OCI-LY1 (cell line): ENCODE data around the gene CD69.

Experiments used
- H2AFZ ChIP-seq: fragments of 200-600 bp; sonication (generic), shearing (Covaris generic); 2 replicates; pipeline ENCODE4 v1.6.0; 2014; ENCODE audit warnings: antibody characterized with exemption, mild to moderate bottlenecking, low read length
- H3F3A ChIP-seq: fragments of 200-600 bp; sonication (generic), shearing (Covaris generic); 2 replicates; pipeline ENCODE4 v1.6.0; 2014; ENCODE audit warnings: mild to moderate bottlenecking, antibody characterized with exemption, low read length, moderate library complexity; ENCODE audit not compliant: insufficient read depth
- H3K27ac ChIP-seq: fragments of 200-600 bp; sonication (generic); 2 replicates; pipeline ENCODE4 v1.5.1; 2014; ENCODE audit warnings: low read length, mixed run types, mild to moderate bottlenecking, low read depth; ENCODE audit not compliant: poor library complexity, severe bottlenecking
- H3K27me3 ChIP-seq: fragments of 200-600 bp; sonication (generic); 2 replicates; pipeline ENCODE4 v1.6.0; 2014; ENCODE audit warnings: antibody characterized with exemption, mild to moderate bottlenecking, low read length, moderate library complexity; ENCODE audit not compliant: insufficient read depth
- H3K36me3 ChIP-seq: fragments of 200-600 bp; sonication (generic); 2 replicates; pipeline ENCODE4 v1.6.1; 2014; ENCODE audit warnings: mild to moderate bottlenecking, antibody characterized with exemption, low read length, moderate library complexity, mixed read lengths; ENCODE audit not compliant: insufficient read depth
- H3K4me1 ChIP-seq: fragments of 200-600 bp; sonication (generic); 2 replicates; pipeline ENCODE4 v1.5.1; 2014; ENCODE audit warnings: mild to moderate bottlenecking, low read length, moderate library complexity; ENCODE audit not compliant: insufficient read depth, severe bottlenecking
- H3K4me2 ChIP-seq: fragments of 200-600 bp; sonication (generic), shearing (Covaris generic); 2 replicates; pipeline ENCODE4 v1.6.1; 2014; ENCODE audit warnings: low read length
- H3K4me3 ChIP-seq: fragments of 200-600 bp; sonication (generic); 2 replicates; pipeline ENCODE4 v1.5.1; 2014; ENCODE audit warnings: low read length, low read depth, mild to moderate bottlenecking, mixed read lengths; ENCODE audit not compliant: poor library complexity, severe bottlenecking
- H3K79me2 ChIP-seq: fragments of 200-600 bp; shearing (Covaris generic); 2 replicates; pipeline ENCODE4 v1.6.1; 2016; ENCODE audit warnings: mixed run types, low read length, mixed read lengths; ENCODE audit not compliant: insufficient read depth
- H3K9ac ChIP-seq: fragments of 200-600 bp; sonication (generic), shearing (Covaris generic); 2 replicates; pipeline ENCODE4 v1.6.1; 2014; ENCODE audit warnings: mild to moderate bottlenecking, low read length, mixed read lengths
- H3K9me2 ChIP-seq: fragments of 200-600 bp; sonication (generic), shearing (Covaris generic); 2 replicates; pipeline ENCODE4 v1.6.1; 2014; ENCODE audit warnings: low read depth, mild to moderate bottlenecking, low read length, mixed read lengths
- H3K9me3 ChIP-seq: fragments of 200-600 bp; shearing (Covaris generic); 2 replicates; pipeline ENCODE4 v1.6.1; 2014; ENCODE audit warnings: low read length, mixed read lengths
- H4K20me1 ChIP-seq: fragments of 200-600 bp; sonication (generic), shearing (Covaris generic); 2 replicates; pipeline ENCODE4 v1.6.0; 2016; ENCODE audit warnings: mild to moderate bottlenecking, low read length; ENCODE audit not compliant: insufficient read depth
- EZH2 ChIP-seq: fragments of 200-600 bp; sonication (generic), shearing (Covaris generic); IDR thresholded peaks from 2 replicates; pipeline ENCODE4 v1.8.0; 2017; ENCODE audit warnings: borderline replicate concordance, mixed run types, mild to moderate bottlenecking, antibody characterized with exemption, low read length, moderate library complexity, mixed read lengths
- TF ChIP-seq, protein P1 (sequence below): fragments of 200-600 bp; sonication (generic), shearing (Covaris generic); IDR thresholded peaks from 2 replicates; pipeline ENCODE4 v1.5.1; 2017; ENCODE audit warnings: mild to moderate bottlenecking, antibody characterized with exemption, low read length, moderate library complexity, mixed read lengths

CD69 gene

DNA sequence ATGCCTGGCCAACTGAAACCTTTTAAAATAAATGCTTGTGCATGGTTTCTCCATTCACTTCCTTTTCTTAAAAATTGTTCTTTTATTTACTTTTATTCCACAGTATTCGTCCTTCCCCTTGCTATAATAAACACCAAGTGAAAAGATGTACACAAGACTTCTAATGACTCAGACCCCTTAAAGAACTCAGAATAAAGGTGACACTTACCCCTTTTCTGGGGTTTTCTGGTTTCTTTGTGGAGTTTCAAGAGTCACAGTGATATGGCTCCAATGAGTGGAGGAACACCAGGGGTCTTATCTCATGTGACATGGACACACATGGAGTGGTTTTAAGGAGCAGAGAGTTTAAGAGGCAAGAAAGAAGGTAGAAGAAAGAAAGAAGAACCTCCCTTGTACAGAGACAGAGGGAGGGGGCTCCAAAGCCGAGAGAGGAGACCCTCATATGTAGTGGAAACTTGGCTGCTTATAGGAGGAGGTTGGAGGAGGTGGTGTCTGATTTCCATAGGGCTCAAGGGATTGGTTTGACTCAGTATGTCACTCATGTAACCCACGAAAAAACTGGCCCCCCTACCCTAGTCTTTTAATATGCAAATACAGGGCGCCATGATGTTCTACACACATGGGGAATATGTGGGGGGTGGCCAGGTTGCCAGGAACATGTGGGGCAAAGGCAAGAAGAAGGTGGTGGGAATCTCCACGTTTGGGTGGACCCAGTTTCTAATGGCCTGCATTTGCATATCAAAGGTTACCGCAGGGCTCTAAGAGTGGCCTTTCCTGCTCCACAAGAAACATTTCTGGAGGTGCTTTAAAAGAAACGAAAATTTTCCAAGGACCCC lies 22.1 kb upstream of the CD69 start:
- Histone ChIP-seq H3K79me2 (no peaks in the 10 kb centered on the region), H3K36me3 (no peaks in the 10 kb centered on the region), H3K4me3 (no peak overlapping the region), H3K4me2 (no peak overlapping the region), H3K9ac (no peak overlapping the region), H4K20me1 (no peaks in the 10 kb centered on the region), H3K27ac (no peak overlapping the region), H3K4me1 (no peaks in the 10 kb centered on the region), H3K9me3 (no peaks in the 10 kb centered on the region), H3K27me3 (no peaks in the 10 kb centered on the region), H2AFZ (no peak overlapping the region), H3F3A (no peaks in the 10 kb centered on the region), H3K9me2 (no peaks in the 10 kb centered on the region)
- TF ChIP-seq EZH2, result no peak
- TF ChIP-seq, protein P1, sequence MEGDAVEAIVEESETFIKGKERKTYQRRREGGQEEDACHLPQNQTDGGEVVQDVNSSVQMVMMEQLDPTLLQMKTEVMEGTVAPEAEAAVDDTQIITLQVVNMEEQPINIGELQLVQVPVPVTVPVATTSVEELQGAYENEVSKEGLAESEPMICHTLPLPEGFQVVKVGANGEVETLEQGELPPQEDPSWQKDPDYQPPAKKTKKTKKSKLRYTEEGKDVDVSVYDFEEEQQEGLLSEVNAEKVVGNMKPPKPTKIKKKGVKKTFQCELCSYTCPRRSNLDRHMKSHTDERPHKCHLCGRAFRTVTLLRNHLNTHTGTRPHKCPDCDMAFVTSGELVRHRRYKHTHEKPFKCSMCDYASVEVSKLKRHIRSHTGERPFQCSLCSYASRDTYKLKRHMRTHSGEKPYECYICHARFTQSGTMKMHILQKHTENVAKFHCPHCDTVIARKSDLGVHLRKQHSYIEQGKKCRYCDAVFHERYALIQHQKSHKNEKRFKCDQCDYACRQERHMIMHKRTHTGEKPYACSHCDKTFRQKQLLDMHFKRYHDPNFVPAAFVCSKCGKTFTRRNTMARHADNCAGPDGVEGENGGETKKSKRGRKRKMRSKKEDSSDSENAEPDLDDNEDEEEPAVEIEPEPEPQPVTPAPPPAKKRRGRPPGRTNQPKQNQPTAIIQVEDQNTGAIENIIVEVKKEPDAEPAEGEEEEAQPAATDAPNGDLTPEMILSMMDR, result no peak

DNA sequence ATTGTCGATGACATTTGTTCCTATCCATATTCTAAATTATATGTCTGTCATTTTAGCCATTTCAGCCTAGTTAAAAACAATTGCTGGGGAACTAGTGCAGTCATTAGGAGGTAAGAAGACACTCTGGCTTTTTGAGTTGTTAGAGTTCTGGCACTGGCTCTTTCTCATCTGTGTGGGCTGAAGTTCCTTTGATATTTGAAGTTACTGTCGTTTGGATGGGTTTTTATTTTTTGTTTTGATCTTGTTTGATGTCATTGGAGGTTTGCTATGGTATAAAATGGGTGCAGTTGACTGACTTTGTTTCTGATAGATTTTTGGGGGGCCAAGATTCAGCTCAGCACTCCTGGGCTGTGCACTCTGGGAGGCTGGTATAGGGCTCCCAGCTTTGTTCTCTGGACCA lies 20.7 kb upstream of the CD69 start:
- H3K36me3 ChIP-seq, result no peaks in the 10 kb centered on the region
- H3K79me2 ChIP-seq, result no peaks in the 10 kb centered on the region
- no peaks in the 10 kb centered on the region for H3K4me1 ChIP-seq
- no peaks in the 10 kb centered on the region for H4K20me1 ChIP-seq
- no peak overlapping the region for H3K4me3 ChIP-seq
- H3F3A ChIP-seq, result no peaks in the 10 kb centered on the region
- no peak overlapping the region for H3K9ac ChIP-seq
- no peak overlapping the region for H3K27ac ChIP-seq
- H3K9me2 ChIP-seq, result no peaks in the 10 kb centered on the region
- H3K9me3 ChIP-seq, result no peaks in the 10 kb centered on the region
- TF ChIP-seq, protein P1, result no peak
- TF ChIP-seq EZH2, result no peak
- no peak overlapping the region for H3K4me2 ChIP-seq
- H3K27me3 ChIP-seq, result no peaks in the 10 kb centered on the region
- no peak overlapping the region for H2AFZ ChIP-seq

DNA sequence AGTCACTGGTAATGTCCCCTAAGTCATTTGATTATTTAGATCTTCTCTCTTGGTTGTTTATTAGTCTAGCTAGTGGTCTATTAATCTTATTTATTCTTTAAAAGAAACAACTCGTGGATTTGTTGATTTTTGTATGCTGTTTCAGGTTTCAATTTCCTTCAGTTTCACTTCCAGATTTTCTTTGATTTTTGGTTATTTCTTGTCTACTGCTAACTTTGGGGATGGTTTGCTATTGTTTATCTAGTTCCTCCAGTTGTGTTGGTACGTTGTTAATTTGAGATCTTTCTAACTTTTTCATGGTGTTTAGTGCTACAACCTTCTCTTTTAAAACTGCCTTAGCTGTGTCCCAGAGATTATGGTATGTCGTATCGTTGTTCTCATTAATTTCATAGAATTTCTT lies 18.5 kb upstream of the CD69 start:
- H3K79me2 ChIP-seq, result no peaks in the 10 kb centered on the region
- no peaks in the 10 kb centered on the region; the same call in 1 of the 2 replicates for H3K36me3 ChIP-seq
- H3K9ac ChIP-seq, result no peak overlapping the region
- H3K27ac ChIP-seq, result no peak overlapping the region
- no peaks in the 10 kb centered on the region for H3K9me3 ChIP-seq
- no peaks in the 10 kb centered on the region for H3K27me3 ChIP-seq
- H3K4me2 ChIP-seq, result no peak overlapping the region
- no peak overlapping the region for H3K4me3 ChIP-seq
- H3F3A ChIP-seq, result no peaks in the 10 kb centered on the region
- H3K9me2 ChIP-seq, result no peaks in the 10 kb centered on the region
- H3K4me1 ChIP-seq, result no peaks in the 10 kb centered on the region
- no peaks in the 10 kb centered on the region for H4K20me1 ChIP-seq
- H2AFZ ChIP-seq, result no peak overlapping the region
- TF ChIP-seq EZH2, result no peak
- TF ChIP-seq, protein P1, result no peak
